Activated CD4-positive, alpha-beta T cell treated with anti-CD3 and anti-CD28 coated beads, Interleukin-2, amount 10 ng/mL, durations not matched to agents 7 days and 5 days (primary cell): ENCODE data around the gene WWC2. TPM values are rescaled to one million over a fixed set of nuclear protein-coding genes. Genes with fewer than 3 reads are reported as not detected.

Source experiments
- CTCF ChIA-PET: fragments of 350-600 bp; sonication (Branson Sonifier 250); formaldehyde crosslinking; loops from one replicate; lab custom pipeline; 2021; ENCODE audit warnings: antibody characterized with exemption; lab: Charles Lee
- POLR2A ChIA-PET: fragments of 350-600 bp; sonication (Branson Sonifier 250); formaldehyde crosslinking; loops from one replicate; lab custom pipeline; 2021; ENCODE audit warnings: antibody characterized with exemption; lab: Charles Lee
- DNase-seq: peaks from one replicate; pipeline ENCODE4 v3.0.0-alpha.2; 2020
- H3K27ac Mint-ChIP-seq: one replicate; pipeline ENCODE4 v1.8.0; 2021; ENCODE audit warnings: mild to moderate bottlenecking, moderate library complexity, mixed read lengths
- H3K27me3 Mint-ChIP-seq: one replicate; pipeline ENCODE4 v1.8.0; 2021; ENCODE audit warnings: mixed read lengths
- H3K36me3 Mint-ChIP-seq: one replicate; pipeline ENCODE4 v1.8.0; 2021; ENCODE audit warnings: low read depth, mixed read lengths
- H3K4me1 Mint-ChIP-seq: one replicate; pipeline ENCODE4 v1.8.0; 2021; ENCODE audit warnings: mixed read lengths
- H3K4me3 Mint-ChIP-seq: one replicate; pipeline ENCODE4 v1.8.0; 2021; ENCODE audit warnings: mild to moderate bottlenecking, moderate library complexity, mixed read lengths
- H3K9me3 Mint-ChIP-seq: one replicate; pipeline ENCODE4 v1.8.0; 2021; ENCODE audit warnings: mixed read lengths
- total RNA-seq, 2 experiments: library from RNA; stranded (reverse); gene quantifications; one replicate each; pipeline ENCODE4 v1.2.3, GENCODE V29; 2021

WWC2 gene
- total RNA-seq, 2 experiments from 2014 or later, result 0.25 to 0.52 TPM

DNA sequence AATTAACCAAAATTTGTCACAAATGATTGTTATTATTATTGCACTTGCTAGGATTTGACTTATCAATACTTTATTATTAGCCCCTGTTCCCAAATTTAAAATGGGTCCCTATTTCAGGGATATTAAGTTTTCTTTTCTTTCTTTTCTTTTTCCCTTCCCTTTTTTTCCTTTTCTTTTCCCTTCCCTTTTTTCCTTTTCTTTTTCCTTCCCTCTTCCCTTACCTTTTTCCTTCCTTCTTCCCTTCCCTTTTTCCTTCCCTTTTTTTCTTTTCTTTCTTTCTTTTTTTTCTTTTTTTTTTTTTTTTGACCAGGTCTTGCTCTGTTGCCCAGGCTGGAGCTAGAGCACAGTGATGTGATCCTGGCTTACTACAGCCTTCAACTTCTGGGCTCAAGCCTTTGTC lies 33.8 kb downstream of the WWC2 start:
- no peaks in the 10 kb centered on the region for H3K4me1 Mint-ChIP-seq
- H3K36me3 Mint-ChIP-seq, result no peaks in the 10 kb centered on the region
- no peak overlapping the region for H3K27ac Mint-ChIP-seq
- DNase-seq, result no peak
- CTCF ChIA-PET, result no interaction called here
- no peaks in the 10 kb centered on the region for H3K9me3 Mint-ChIP-seq
- no peak overlapping the region for H3K4me3 Mint-ChIP-seq
- peaks cover 7% of the 10 kb centered on the region for H3K27me3 Mint-ChIP-seq
- POLR2A ChIA-PET, result no interaction called here

DNA sequence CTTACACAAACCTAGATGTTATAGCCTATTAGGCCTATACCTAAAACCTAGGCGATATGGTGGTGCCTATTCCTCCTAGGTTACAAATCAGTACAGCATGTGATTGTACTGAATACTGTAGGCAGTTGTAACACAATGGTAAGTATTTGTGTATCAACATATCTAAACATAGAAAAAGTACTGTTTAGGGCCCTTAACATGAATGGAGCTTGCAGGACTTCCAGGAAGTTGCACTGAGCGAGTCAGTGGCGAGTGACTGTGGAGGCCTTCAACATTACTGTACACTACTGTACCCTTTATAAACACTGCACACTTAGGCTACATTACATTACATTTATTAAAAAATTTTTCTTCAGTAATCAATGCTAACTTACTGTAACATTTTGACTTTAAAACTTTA lies 37.8 kb downstream of the WWC2 start:
- POLR2A ChIA-PET, result no interaction called here
- Mint-ChIP-seq H3K27me3 (peaks cover 5% of the 10 kb centered on the region), H3K9me3 (no peaks in the 10 kb centered on the region), H3K4me3 (no peak overlapping the region), H3K36me3 (no peaks in the 10 kb centered on the region), H3K27ac (no peak overlapping the region), H3K4me1 (no peaks in the 10 kb centered on the region)
- CTCF ChIA-PET, result interaction anchor here (0.6 kb wide), 1 partner anchor 124 kb away, joined by 4 read pairs; no protein-coding TSS in a partner anchor
- no peak for DNase-seq

DNA sequence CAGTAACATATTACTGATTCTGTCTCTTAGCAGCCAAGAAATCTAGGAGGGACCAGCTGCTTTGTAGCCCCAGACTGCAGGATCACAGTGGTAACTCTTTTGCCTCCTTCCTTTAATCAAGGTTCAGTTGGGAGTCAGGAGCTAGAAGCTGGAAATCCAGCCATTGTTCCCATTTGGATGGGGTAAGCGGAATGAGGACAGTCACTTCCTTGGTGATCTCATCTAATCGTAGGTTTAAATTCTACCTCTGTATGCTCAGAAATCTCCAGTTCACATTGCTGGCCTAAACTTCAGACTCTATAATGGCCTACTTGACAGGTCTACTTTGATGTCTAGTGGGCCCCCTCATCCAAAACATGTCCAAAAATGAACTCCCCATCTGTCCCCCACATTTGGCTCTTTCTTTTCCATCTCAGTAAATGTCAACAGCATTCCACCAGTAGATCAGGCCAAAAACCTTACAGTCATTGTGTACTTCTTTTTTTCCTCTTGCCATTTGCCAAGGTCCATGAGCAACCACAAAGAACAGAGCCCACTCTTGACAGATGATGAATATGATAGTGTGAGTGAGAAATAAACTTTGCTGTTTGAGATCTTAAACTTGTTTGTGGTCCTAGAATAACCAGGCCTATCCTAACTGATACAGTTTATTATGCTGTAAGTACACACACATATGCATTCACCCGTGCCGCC lies 40.1 kb downstream of the WWC2 start:
- Mint-ChIP-seq H3K36me3 (no peaks in the 10 kb centered on the region), H3K4me1 (no peaks in the 10 kb centered on the region), H3K27ac (no peak overlapping the region), H3K4me3 (no peak overlapping the region), H3K27me3 (peaks cover 2% of the 10 kb centered on the region), H3K9me3 (no peaks in the 10 kb centered on the region)
- no peak for DNase-seq
- ChIA-PET POLR2A (no interaction called here), CTCF (no interaction called here)

DNA sequence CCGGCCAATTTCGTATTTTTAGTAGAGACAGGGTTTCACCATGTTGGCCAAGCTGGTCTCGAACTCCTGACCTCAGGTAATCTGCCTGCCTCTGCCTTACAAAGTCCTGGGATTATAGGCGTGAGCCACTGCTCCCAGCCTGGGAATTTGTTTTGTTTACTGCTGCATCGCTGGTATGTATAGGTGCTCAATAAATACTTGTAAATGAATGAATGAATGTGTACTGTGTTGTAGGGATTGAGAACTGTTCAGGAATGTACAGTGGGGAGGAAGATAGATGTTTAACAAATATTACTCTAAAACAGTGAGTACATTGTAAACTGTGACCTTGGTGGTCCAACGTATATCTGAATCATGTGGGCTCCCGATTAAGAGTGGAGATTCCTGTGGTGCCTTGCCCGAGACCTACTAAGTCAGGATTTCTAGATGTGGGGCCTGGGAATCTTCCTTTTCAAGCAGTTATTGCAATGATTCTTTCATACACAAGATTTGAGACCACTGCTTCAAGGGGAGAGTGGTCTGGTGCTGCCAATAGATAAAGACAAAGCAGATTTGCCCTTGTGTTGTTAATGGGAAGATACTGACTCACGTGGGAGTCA lies 41.0 kb downstream of the WWC2 start:
- POLR2A ChIA-PET, result no interaction called here
- no peaks in the 10 kb centered on the region for H3K4me1 Mint-ChIP-seq
- no peak for DNase-seq
- CTCF ChIA-PET, result no interaction called here
- H3K4me3 Mint-ChIP-seq, result no peak overlapping the region
- H3K9me3 Mint-ChIP-seq, result no peaks in the 10 kb centered on the region
- H3K27ac Mint-ChIP-seq, result no peak overlapping the region
- no peaks in the 10 kb centered on the region for H3K36me3 Mint-ChIP-seq
- peaks cover 2% of the 10 kb centered on the region for H3K27me3 Mint-ChIP-seq

DNA sequence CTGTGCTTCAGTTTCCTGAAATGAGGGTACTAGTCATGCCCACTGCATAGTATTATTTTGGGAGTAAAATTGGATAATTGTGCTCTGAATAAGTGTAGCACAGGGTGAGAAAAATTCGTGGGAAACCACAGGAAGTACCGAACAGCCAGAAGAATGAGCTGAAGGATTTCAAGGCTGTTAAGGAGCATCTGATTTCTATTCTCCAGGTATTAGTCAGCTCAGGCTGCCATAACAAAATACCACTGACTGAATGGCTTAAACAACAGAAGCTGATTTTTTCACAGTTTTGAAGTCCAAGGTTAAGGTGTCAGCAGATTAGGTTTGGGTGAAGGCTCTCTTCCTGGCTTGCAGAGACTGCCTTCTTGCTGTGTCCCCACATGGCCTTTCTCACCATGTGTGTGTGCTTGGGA lies 41.9 kb downstream of the WWC2 start:
- Mint-ChIP-seq H3K9me3 (no peaks in the 10 kb centered on the region), H3K27me3 (no peaks in the 10 kb centered on the region), H3K4me3 (no peak overlapping the region), H3K36me3 (no peaks in the 10 kb centered on the region), H3K27ac (no peak overlapping the region), H3K4me1 (no peaks in the 10 kb centered on the region)
- ChIA-PET CTCF (no interaction called here), POLR2A (no interaction called here)
- DNase-seq, result no peak

DNA sequence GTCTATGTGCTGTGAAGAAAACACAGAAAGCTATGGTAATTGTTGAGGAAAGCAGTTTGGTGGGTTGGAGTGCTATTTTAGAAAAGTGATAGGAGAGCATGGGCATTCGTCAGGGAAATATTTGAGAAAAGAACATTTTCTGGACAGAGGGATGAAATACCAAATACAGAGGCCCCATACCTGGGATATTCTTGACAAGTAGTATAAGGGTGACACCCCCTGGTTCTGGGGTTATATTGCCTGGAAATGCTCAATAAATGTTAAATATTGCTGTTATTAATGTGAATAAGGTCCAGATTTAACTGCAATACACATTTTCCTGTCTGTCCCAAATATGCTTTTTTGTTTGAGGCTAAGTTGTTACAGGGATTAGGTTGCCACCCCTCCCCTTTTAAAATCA lies 42.9 kb downstream of the WWC2 start:
- H3K9me3 Mint-ChIP-seq, result no peaks in the 10 kb centered on the region
- CTCF ChIA-PET, result no interaction called here
- H3K36me3 Mint-ChIP-seq, result no peaks in the 10 kb centered on the region
- H3K4me3 Mint-ChIP-seq, result no peak overlapping the region
- POLR2A ChIA-PET, result no interaction called here
- no peaks in the 10 kb centered on the region for H3K27me3 Mint-ChIP-seq
- H3K27ac Mint-ChIP-seq, result no peak overlapping the region
- no peak for DNase-seq
- H3K4me1 Mint-ChIP-seq, result no peaks in the 10 kb centered on the region

DNA sequence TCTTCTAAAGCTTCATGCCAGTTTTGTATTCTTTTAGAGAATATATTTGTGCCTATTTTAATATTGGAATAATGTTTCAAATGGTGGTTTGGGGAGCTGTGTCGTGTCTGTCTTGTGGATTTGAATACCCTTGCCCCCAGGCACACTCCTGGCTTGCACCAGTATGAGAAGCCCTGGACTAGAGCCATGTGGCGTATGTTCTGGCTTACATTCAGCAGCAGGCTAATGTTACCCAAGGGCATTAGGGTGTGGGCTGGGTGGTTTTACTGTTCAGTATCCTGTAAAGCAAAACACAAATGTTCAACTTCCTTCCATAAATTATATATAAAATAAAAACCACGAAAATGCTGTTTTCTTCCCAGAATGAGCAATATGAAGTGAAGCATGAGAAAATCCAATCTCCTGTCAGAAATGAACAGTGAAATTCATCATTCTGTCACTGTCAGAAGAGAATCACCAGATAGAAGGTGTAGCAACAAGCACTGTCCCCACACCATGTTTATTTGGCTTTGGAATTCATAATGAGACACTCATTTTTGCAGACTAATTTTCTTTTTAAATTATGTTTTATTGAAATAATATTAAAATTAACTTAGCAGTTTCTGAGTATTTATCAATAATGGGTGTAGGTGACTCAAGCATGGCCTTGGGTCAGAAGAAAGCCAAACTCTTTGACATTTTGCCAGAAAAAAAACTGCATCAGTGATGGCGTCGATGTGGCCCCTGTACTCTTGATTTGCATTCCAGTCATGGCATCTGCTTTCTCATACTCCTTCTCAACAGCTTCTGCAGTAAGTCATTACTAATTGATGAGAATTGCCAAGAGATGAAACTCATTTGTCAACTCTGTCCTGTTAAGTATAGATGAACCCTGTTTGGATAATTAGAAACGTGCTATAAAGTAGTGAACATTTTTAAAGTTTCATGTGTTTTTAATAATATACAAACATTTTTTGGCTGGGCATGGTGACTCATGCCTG lies 43.8 kb downstream of the WWC2 start:
- no peak overlapping the region for H3K27ac Mint-ChIP-seq
- no peaks in the 10 kb centered on the region for H3K9me3 Mint-ChIP-seq
- no peaks in the 10 kb centered on the region for H3K27me3 Mint-ChIP-seq
- POLR2A ChIA-PET, result no interaction called here
- no peak for DNase-seq
- no peaks in the 10 kb centered on the region for H3K36me3 Mint-ChIP-seq
- no peaks in the 10 kb centered on the region for H3K4me1 Mint-ChIP-seq
- no peak overlapping the region for H3K4me3 Mint-ChIP-seq
- CTCF ChIA-PET, result no interaction called here

DNA sequence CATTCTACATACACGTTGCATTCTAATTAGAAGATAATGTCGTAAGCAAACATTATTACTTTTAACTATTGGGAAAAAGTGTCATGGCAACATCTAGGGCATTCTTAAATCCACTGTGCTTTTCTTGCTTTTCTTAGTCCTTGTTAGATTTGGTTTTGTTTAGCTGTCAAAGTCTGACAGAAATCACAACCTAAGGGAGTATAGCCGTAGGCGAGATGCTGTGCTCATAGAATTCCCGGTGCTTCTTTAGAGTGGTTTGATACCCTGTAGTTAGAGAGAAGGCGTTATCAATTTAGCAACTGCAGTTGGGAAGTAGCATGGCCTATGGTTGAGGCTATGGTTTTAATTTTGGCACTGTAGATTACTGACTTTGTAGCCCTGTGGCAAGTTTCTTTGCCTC lies 45.7 kb downstream of the WWC2 start:
- no peaks in the 10 kb centered on the region for H3K27me3 Mint-ChIP-seq
- H3K27ac Mint-ChIP-seq, result no peak overlapping the region
- ChIA-PET POLR2A (no interaction called here), CTCF (no interaction called here)
- H3K36me3 Mint-ChIP-seq, result no peaks in the 10 kb centered on the region
- H3K4me1 Mint-ChIP-seq, result no peaks in the 10 kb centered on the region
- DNase-seq, result no peak
- no peaks in the 10 kb centered on the region for H3K9me3 Mint-ChIP-seq
- no peak overlapping the region for H3K4me3 Mint-ChIP-seq

DNA sequence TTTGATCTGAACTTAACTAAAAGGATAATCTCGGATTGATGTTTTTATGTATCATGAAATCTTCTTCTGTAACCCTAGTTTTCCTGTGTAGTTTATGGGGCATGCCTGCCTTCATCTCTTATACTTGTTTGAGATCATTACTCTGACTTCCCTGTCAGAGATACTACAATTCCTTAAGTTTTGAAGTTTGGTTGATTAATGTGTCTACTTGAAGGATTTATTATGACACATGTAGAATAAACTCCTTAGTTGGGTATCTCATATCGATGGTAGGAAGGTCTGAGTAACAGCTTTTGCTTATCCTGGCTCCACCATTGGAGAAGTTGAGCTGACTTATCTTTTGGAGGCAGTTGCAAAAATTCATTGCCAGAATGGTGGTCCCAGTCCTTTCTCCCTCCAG lies 46.7 kb downstream of the WWC2 start:
- no peaks in the 10 kb centered on the region for H3K36me3 Mint-ChIP-seq
- no peaks in the 10 kb centered on the region for H3K9me3 Mint-ChIP-seq
- no peak for DNase-seq
- H3K27me3 Mint-ChIP-seq, result no peaks in the 10 kb centered on the region
- H3K4me1 Mint-ChIP-seq, result no peaks in the 10 kb centered on the region
- H3K4me3 Mint-ChIP-seq, result no peak overlapping the region
- POLR2A ChIA-PET, result no interaction called here
- H3K27ac Mint-ChIP-seq, result no peak overlapping the region
- CTCF ChIA-PET, result no interaction called here

DNA sequence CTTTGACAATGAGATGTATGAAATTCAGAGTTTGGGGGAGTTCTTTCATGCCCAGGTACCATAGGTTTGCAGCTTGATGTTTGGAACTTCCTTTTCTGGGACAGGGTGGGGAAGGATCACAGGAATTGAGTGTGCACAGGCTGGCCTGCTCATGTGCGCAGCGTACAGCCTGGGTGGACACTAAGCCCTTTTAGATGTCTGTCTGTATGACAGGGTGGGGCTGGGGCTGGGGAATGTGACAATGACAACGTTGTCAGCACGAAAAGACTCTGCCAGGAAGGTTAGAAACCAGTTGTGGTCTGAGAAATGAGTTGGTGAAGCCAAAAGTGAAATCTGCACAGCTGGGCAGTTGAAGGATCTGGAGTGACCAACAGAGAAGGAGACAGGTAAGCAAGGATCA lies 47.4 kb downstream of the WWC2 start:
- Mint-ChIP-seq H3K36me3 (no peaks in the 10 kb centered on the region), H3K9me3 (no peaks in the 10 kb centered on the region), H3K4me1 (no peaks in the 10 kb centered on the region), H3K27me3 (no peaks in the 10 kb centered on the region), H3K27ac (no peak overlapping the region), H3K4me3 (no peak overlapping the region)
- ChIA-PET POLR2A (no interaction called here), CTCF (no interaction called here)
- no peak for DNase-seq

DNA sequence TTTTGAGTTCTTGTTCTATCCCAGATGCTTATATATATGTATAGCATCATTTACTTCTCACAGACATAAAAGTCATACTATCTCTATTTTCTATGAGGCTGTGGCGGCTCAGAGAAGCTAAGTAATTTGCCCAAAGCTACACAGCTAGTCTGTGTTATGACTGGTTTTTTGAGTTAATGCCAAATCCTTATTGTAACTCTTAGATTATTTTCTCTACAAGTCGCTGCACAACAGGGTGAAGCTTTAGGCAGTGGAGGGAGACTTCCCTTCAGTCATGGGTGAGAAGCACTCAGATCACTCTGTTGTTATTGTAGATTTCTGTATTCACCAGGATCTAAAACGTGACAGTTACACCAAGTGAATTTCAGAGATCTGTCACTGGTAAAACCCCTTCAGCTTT lies 48.1 kb downstream of the WWC2 start:
- ChIA-PET CTCF (no interaction called here), POLR2A (no interaction called here)
- no peaks in the 10 kb centered on the region for H3K4me1 Mint-ChIP-seq
- H3K27ac Mint-ChIP-seq, result no peak overlapping the region
- H3K9me3 Mint-ChIP-seq, result no peaks in the 10 kb centered on the region
- DNase-seq, result no peak
- H3K4me3 Mint-ChIP-seq, result no peak overlapping the region
- no peaks in the 10 kb centered on the region for H3K36me3 Mint-ChIP-seq
- H3K27me3 Mint-ChIP-seq, result no peaks in the 10 kb centered on the region

DNA sequence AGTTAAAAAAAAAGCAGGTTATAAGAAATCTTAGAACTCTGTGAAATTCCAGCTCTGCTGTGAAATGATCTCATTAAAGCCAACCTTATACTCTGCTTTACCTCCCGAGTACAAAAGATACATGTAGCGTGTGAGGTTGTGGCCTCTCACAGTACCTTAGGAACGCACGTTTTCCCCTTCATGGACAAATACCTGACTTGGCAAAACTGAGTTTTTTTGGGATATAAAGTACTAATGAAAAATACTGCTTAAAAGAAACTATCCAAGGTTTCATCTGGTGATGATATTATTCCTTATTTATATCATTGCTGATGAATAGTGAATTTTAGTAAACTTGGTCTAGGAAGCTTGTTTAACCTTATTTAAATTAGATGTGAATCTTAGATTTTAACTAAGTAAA lies 48.9 kb downstream of the WWC2 start:
- no peaks in the 10 kb centered on the region for H3K27me3 Mint-ChIP-seq
- no peak for DNase-seq
- POLR2A ChIA-PET, result no interaction called here
- no peaks in the 10 kb centered on the region for H3K36me3 Mint-ChIP-seq
- H3K4me1 Mint-ChIP-seq, result no peaks in the 10 kb centered on the region
- no peak overlapping the region for H3K27ac Mint-ChIP-seq
- CTCF ChIA-PET, result interaction anchor here (0.7 kb wide), 1 partner anchor 325 kb away, joined by 4 read pairs; no protein-coding TSS in a partner anchor
- no peaks in the 10 kb centered on the region for H3K9me3 Mint-ChIP-seq
- H3K4me3 Mint-ChIP-seq, result no peak overlapping the region
